GM12878 (cell line): ENCODE results near the gene CISTR.

Experiments
- ATF7 ChIP-seq: fragments of 450-650 bp; IDR thresholded peaks from 2 replicates; pipeline ENCODE4 v1.6.1; 2016; ENCODE audit warnings: low read depth, mild to moderate bottlenecking
- CEBPB ChIP-seq, 2 experiments: fragments of 150-350 bp in 1 of 2; IDR thresholded peaks; 2 replicates each; pipeline ENCODE4 v1.6.1; 2012 to 2014; ENCODE audit warnings: low read depth in 2 of 2, low read length in 2 of 2, borderline replicate concordance in 1 of 2, inconsistent platforms in 1 of 2
- CHD2 ChIP-seq: IDR thresholded peaks from 2 replicates; pipeline ENCODE4 v1.6.1; 2011; ENCODE audit warnings: low read depth, low read length, improper control_type of control experiment, borderline replicate concordance
- FOXK2 ChIP-seq: fragments of 450-650 bp; IDR thresholded peaks from 2 replicates; pipeline ENCODE4 v1.6.1; 2017; ENCODE audit warnings: mild to moderate bottlenecking, moderate library complexity
- HCFC1 ChIP-seq: fragments of 150-350 bp; IDR thresholded peaks from 2 replicates; pipeline ENCODE4 v1.6.1; 2014; ENCODE audit warnings: low read length
- RCOR1 ChIP-seq: conservative IDR thresholded peaks from 2 replicates; pipeline ENCODE4 v1.6.1; 2012; ENCODE audit warnings: low read depth, low read length, improper control_type of control experiment
- SUZ12 ChIP-seq: fragments of 200-600 bp; sonication (generic); IDR thresholded peaks from one replicate; pipeline ENCODE4 v1.6.1; 2018; ENCODE audit warnings: antibody characterized with exemption, mild to moderate bottlenecking; ENCODE audit not compliant: unreplicated experiment
- TF ChIP-seq, protein P1 (sequence below): IDR thresholded peaks from 2 replicates; pipeline ENCODE4 v1.6.1; 2012; ENCODE audit warnings: low read depth, low read length, improper control_type of control experiment

DNA sequence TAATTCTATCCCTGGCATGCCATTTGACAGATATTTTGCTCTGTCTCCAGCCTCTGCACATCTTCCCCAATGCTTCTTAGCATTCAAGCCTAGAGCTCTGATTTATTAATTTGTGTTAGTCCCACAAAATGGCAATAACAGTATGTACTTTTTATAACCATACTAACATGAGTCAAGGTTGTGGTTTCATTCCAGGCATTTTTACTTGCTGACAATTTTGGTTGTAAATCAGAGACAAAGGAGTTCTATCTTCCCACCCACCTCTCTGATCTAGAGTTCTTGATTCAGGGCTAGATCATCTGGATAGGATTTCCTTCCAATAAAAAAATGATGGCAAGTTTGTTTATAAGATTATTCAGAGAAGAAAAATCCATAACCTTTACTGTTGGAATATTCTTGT, 18.5 kb upstream of the CISTR start:
- TF ChIP-seq FOXK2 (no peak), HCFC1 (no peak), ATF7 (no peak), CHD2 (no peak), SUZ12 (no peak), CEBPB (IDR thresholded peaks at IDR 0.05; ENCODE audit: borderline replicate concordance in 1 of 2, low read depth in 2 of 2, low read length in 2 of 2) (no peak), RCOR1 (no peak)
- TF ChIP-seq, protein P1, sequence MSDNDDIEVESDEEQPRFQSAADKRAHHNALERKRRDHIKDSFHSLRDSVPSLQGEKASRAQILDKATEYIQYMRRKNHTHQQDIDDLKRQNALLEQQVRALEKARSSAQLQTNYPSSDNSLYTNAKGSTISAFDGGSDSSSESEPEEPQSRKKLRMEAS, result no peak
